Smooth muscle cell (in vitro differentiated cells): ENCODE data around the gene CAMK1D. TPM values are rescaled to one million over a fixed set of nuclear protein-coding genes. Genes with fewer than 3 reads are reported as not detected.

Experiments used
- DNase-seq: peaks from one replicate; lab custom pipeline; 2025; ENCODE audit not compliant: unreplicated experiment; lab: John Stamatoyannopoulos, UW
- H2AFZ ChIP-seq: fragments of 200-600 bp; sonication (generic); 2 replicates; pipeline ENCODE4 v1.6.0; 2016; ENCODE audit warnings: antibody characterized with exemption, low read depth, mild to moderate bottlenecking
- H3F3A ChIP-seq: fragments of 200-600 bp; sonication (generic); 2 replicates; pipeline ENCODE4 v1.6.0; 2017; ENCODE audit warnings: antibody characterized with exemption, low read depth
- H3K27ac ChIP-seq: fragments of 200-600 bp; sonication (generic); 2 replicates; pipeline ENCODE4 v1.5.1; 2016; ENCODE audit warnings: low read depth, mild to moderate bottlenecking
- H3K27me3 ChIP-seq: fragments of 200-600 bp; sonication (generic); 2 replicates; pipeline ENCODE4 v1.6.1; 2016; ENCODE audit warnings: low read depth, mild to moderate bottlenecking
- H3K36me3 ChIP-seq: fragments of 200-600 bp; sonication (generic); 2 replicates; pipeline ENCODE4 v1.5.1; 2016; ENCODE audit warnings: low read depth
- H3K4me1 ChIP-seq: fragments of 200-600 bp; sonication (generic); 2 replicates; pipeline ENCODE4 v1.5.1; 2016; ENCODE audit warnings: low read depth
- H3K4me2 ChIP-seq: fragments of 200-600 bp; sonication (generic); 2 replicates; pipeline ENCODE4 v1.6.0; 2016; ENCODE audit warnings: mild to moderate bottlenecking
- H3K4me3 ChIP-seq: fragments of 200-600 bp; sonication (generic); 2 replicates; pipeline ENCODE4 v1.5.1; 2016; ENCODE audit warnings: mild to moderate bottlenecking
- H3K79me2 ChIP-seq: fragments of 200-600 bp; sonication (generic); 2 replicates; pipeline ENCODE4 v1.6.0; 2016; ENCODE audit warnings: low read depth, mild to moderate bottlenecking
- H3K9ac ChIP-seq: fragments of 200-600 bp; sonication (generic); 2 replicates; pipeline ENCODE4 v1.6.0; 2016; ENCODE audit warnings: low read depth
- H3K9me3 ChIP-seq: fragments of 200-600 bp; sonication (generic); replicated peaks from 2 replicates; pipeline ENCODE4 v1.5.1; 2016; ENCODE audit warnings: low read depth
- H4K20me1 ChIP-seq: fragments of 200-600 bp; sonication (generic); 2 replicates; pipeline ENCODE4 v1.6.0; 2016; ENCODE audit warnings: low read depth
- CTCF ChIP-seq: fragments of 200-600 bp; sonication (generic); IDR thresholded peaks from 2 replicates; pipeline ENCODE4 v1.5.1; 2017; ENCODE audit warnings: borderline replicate concordance, mild to moderate bottlenecking, antibody characterized with exemption; ENCODE audit not compliant: insufficient read depth, poor library complexity, severe bottlenecking
- WGBS: methylation state at CpG from one replicate; pipeline ENCODE4 v1.1.7; 2016; ENCODE audit warnings: low lambda C conversion rate; 5-methylcytosine and 5-hydroxymethylcytosine counted together
- polyA plus RNA-seq: library from polyadenylated mRNA; unstranded; fragments of >200 nt; fragmentation: Nextera tagmentation; extraction: Ambion mirVana; gene quantifications from 2 replicates; pipeline ENCODE4 v1.2.1, GENCODE V29; 2016
- total RNA-seq: library from RNA; depleted of rRNA; stranded (reverse); fragments of >200 nt; gene quantifications from 2 replicates; pipeline ENCODE4 v1.2.3, GENCODE V29; 2014

The CAMK1D gene
- total and polyA plus RNA-seq, 2 experiments from 2014 or later: 1.6 to 2.3 TPM

GRCh38 chr10:12702215-12702770, 352.9 kb downstream of the CAMK1D start:
- WGBS: 83% methylated on average over 9 of the region's 9 CpGs
- H3K9me3 ChIP-seq: no peaks in the 10 kb centered on the region

GRCh38 chr10:12703126-12703525, 353.8 kb downstream of the CAMK1D start:
- peaks cover 15% of the 10 kb centered on the region for H3F3A ChIP-seq
- H3K9ac ChIP-seq: no peak overlapping the region
- H3K36me3 ChIP-seq: no peaks in the 10 kb centered on the region
- no peaks in the 10 kb centered on the region for H3K27me3 ChIP-seq
- H3K4me3 ChIP-seq: no peak overlapping the region
- no peak overlapping the region for H3K4me2 ChIP-seq
- no peak for DNase-seq
- no peak overlapping the region for H2AFZ ChIP-seq
- 89% methylated on average over 6 of the region's 6 CpGs for WGBS
- no peak for TF ChIP-seq CTCF
- no peaks in the 10 kb centered on the region for H3K79me2 ChIP-seq
- no peaks in the 10 kb centered on the region for H3K9me3 ChIP-seq
- H4K20me1 ChIP-seq: no peaks in the 10 kb centered on the region
- H3K27ac ChIP-seq: peak overlapping the region; percentile 72
- peaks cover 22% of the 10 kb centered on the region for H3K4me1 ChIP-seq

More at GRCh38 chr10:12702215-12702770, 352.9 kb downstream of the CAMK1D start:
- Histone ChIP-seq H3K36me3 (no peaks in the 10 kb centered on the region), H2AFZ (no peak overlapping the region), H3K4me1 (peaks cover 15% of the 10 kb centered on the region), H3K4me2 (no peak overlapping the region), H4K20me1 (no peaks in the 10 kb centered on the region), H3K27me3 (no peaks in the 10 kb centered on the region), H3K27ac (no peak overlapping the region), H3K79me2 (no peaks in the 10 kb centered on the region), H3K4me3 (no peak overlapping the region), H3K9ac (no peak overlapping the region), H3F3A (peaks cover 15% of the 10 kb centered on the region)
- TF ChIP-seq CTCF: no peak
- DNase-seq: no peak

GRCh38 chr10:12703813-12704212, 354.5 kb downstream of the CAMK1D start:
- peak overlapping the region; percentile 13 for H3K9ac ChIP-seq
- no peaks in the 10 kb centered on the region for H3K27me3 ChIP-seq
- peak overlapping the region; percentile 72 for H3K27ac ChIP-seq
- DNase-seq: no peak
- TF ChIP-seq CTCF: no peak
- peaks cover 15% of the 10 kb centered on the region for H3F3A ChIP-seq
- H3K4me2 ChIP-seq: peak overlapping the region; percentile 69
- H3K36me3 ChIP-seq: no peaks in the 10 kb centered on the region
- H2AFZ ChIP-seq: no peak overlapping the region
- 80% methylated on average over 6 of the region's 6 CpGs for WGBS
- no peaks in the 10 kb centered on the region for H4K20me1 ChIP-seq
- H3K79me2 ChIP-seq: no peaks in the 10 kb centered on the region
- H3K4me3 ChIP-seq: no peak overlapping the region
- H3K9me3 ChIP-seq: no peaks in the 10 kb centered on the region
- peaks cover 22% of the 10 kb centered on the region for H3K4me1 ChIP-seq

- no peaks in the 10 kb centered on the region for H4K20me1 ChIP-seq
- no peaks in the 10 kb centered on the region for H3K36me3 ChIP-seq
- H3K9ac ChIP-seq: peak overlapping the region; percentile 13
- H3F3A ChIP-seq: peaks cover 18% of the 10 kb centered on the region
- no peak for DNase-seq
- peaks cover 29% of the 10 kb centered on the region for H3K4me1 ChIP-seq
- H3K4me2 ChIP-seq: peak overlapping the region; percentile 69
- no peak for TF ChIP-seq CTCF
- no peak overlapping the region for H2AFZ ChIP-seq
- peak overlapping the region; percentile 72 for H3K27ac ChIP-seq
- H3K79me2 ChIP-seq: no peaks in the 10 kb centered on the region
- no peaks in the 10 kb centered on the region for H3K9me3 ChIP-seq
- no peaks in the 10 kb centered on the region for H3K27me3 ChIP-seq
- 81% methylated on average over 3 of the region's 3 CpGs for WGBS
- H3K4me3 ChIP-seq: no peak overlapping the region
Measured at GRCh38 chr10:12704488-12704887, 355.1 kb downstream of the CAMK1D start.
